DLD1 (cell line): ENCODE measurements around the gene CLK3.

Experiments used
- in situ Hi-C: cut with HindIII; loops from 2 replicates; pipeline ENCODE4 v1.10.0; 2017; ENCODE audit warnings: low sequenced_read_pairs

CLK3 gene

DNA sequence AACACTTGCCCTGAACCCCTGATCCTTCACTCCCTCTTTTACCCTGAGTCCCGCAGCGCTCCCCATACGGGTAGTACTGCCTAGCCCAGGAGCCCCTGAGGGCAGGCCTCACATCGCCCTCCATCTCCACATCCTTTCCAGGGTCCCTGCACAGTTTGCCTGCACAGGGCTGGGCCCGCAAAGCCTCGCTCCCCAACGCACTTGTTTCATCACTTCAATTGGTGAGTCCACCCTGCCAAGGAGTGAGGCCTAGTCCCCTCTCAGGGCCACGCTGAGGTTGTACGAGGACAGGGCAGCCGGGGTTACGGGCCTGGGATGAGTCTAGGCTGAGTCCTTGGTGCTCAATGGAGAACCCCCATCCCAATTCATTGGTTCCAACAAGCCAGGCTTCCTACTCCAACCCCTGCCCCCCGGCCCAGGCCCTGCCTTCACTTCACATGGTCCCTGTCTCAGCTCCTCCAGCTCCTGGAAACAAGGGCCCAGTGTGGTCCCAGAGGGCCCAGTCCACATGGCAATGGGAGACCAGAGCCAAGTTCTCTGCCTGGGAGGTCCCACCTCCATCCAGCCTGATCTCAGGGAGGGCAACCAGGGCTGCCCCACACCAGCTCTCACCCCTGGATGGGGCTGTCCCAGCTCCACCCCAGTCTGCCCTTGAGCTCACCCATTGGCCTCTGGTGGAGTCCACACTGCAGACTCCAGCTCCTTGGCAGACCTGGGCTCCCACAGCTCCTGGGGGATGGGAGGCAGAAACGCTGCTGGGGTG is 12.4 kb upstream of the CLK3 start:
- in situ Hi-C loops, result no loop called here

DNA sequence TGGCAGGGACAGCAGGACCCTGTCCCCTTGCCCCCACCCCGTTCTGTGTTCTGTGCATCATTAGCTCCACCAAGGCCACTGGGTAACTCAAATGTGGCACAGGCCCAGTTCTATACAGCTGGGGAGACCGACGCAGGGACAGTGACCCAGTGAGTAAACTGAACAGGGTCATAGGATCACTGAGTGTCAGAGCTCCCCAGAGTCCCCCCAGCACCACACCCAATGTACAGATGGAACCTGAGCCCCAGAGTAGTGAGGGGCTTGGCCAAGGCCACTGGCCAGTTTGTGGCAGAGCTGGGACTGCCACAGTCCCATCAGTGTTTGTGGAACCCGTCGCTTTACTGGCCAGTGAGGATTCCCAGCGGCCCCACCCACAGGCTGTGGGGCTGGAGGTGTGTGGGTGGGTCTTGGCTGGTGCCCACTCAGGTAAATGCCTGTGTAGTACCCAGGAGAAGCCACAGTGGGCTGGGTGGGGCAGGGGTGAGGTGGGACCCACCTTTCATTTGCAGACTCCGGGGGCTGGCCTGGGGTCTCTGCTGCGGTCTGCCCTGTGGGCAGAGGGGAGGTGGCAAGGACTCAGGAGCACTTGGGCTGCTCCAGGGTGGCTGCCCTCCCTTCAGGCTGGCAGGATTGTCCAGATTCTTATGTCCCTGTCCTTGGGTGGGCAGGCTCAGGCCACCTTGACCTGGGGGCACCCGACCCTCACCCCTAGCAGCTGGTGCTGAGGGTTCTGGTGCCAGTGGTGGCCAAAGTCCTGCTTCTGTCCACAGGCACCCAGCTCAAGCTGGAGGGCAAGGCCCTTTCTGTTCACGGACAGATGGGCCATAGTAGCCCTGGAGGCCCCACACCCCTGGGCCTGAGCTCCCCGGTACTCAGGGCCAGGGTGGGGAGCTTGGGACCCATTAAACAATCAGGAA is 11.6 kb upstream of the CLK3 start:
- in situ Hi-C loops, result no loop called here

DNA sequence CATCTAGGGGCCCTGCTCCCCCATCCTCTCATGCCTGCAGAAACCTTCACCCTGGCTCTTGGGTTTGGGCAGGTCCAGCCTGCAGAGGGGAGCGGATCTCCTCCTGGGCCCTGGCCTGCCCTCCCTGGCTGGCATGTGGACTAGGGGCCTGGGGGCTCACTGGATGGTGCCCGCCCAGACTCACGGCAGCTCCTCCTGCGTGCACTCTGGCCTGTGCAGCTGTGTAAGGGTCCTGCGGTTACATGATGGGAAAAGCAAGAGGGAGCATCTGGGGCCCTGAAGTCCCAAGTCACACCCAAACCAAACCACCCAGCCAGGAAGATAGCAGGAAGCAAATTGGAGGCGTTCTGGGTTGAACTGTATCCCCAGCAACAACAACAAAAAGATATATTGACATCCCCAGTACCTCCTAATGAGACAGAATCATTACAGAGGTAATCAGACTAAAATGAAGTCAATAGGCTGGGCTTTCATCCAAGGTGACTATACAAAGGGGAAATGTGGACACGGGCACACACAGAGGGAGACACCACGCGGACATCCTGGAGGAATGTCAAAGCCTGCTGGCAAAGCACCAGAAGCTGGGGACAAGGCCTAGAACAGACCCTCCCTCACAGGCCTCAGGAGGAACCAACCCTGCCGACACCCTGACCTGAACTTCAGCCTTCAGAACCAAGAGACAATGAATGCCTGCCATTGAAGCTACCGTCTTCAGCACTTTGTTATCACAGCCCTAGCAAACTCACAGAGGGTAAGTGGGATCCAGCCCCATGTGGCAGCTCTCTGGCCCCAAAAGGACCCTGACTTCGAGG is 10.4 kb upstream of the CLK3 start:
- in situ Hi-C loops, result no loop called here

DNA sequence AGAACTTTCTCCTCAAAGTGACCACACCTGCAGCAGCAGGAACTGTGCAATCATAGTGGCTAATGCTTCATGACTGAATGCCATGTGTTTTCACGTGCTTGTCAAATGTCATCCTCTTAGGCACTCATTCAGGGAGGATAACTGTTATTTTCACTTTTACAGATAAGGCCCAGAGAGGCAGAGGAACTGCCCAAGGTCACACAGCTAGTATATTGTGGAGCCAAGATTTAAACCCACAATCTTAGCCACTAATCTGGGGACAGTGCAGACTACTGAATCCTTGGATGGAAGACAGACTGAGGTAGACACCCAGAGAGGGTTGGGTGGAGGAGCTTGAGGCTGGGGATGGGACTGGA is 9.9 kb upstream of the CLK3 start:
- in situ Hi-C loops, result no loop called here

DNA sequence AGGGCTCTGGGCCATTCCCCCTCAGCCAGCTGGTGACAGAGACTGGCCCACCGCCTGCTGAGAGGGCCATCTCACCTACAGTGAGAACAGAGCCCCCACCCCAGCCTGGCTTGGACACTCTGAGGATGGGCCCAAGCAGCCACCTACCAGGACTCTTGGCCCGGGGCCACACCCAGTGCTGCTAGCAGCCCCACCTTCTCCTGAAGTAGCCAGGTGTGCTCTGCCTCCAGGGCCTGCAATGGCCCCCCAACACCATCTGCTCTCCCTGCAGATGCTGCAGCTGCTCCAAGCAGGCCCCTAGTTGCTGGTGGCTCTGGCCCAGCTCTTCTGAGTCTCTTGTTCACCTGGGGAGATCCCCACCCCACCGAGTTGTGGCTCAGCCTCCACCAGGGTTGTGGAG is 6.8 kb upstream of the CLK3 start:
- in situ Hi-C loops, result no loop called here

DNA sequence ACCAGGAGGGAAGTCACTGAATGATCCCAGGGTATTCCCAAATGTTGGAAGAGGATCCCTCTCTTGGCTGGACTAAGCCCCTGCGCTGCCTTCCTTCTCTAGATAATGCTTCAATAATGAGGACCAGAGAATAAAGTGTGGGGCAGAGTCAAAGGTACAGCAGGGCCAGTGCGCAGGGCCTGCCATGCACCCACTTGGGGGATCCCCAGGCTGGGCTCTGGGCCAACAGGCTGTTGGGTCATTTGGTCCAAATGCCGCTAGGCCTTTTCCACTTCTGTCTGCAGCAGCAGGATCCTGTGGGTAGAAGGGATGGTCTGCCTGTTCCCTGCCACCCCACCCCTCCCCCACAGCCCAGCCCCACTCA is 5.7 kb upstream of the CLK3 start:
- in situ Hi-C loops, result loop anchor here (5.0 kb wide), 1 partner anchor 63 kb away; no protein-coding TSS in a partner anchor

DNA sequence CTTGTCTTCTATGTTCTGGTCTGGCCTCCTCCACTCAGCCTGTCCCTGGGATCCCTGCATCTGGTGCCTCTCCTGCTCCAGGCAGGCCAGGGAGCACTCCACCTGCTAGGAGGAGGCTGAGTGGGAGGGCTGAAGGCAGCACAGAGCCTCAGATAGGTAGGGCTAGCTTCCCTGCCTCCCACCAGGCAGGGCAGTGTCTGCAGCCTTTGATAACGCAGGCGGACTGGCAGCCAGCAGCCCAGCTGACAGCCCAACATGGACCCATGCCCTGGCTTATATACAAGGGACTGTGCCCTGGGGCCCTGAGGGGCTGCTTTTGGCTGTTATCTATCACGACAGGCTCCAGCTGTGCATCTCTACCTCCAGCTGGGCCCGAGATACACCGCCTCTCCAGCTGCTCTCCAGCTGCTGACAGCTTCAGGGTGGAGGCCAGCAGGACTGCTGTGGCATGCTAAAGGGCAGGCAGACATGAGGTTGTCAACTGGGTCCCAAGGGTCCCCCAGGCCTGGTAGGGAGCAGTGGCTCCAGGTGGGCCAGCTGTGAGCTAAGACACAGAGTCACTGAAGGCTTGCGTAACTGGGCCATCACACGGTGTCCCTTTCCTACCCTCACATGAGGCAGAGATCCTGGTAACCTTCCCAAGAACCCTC is 5.2 kb upstream of the CLK3 start:
- in situ Hi-C loops, result loop anchor here (5.0 kb wide), 1 partner anchor 63 kb away; no protein-coding TSS in a partner anchor

DNA sequence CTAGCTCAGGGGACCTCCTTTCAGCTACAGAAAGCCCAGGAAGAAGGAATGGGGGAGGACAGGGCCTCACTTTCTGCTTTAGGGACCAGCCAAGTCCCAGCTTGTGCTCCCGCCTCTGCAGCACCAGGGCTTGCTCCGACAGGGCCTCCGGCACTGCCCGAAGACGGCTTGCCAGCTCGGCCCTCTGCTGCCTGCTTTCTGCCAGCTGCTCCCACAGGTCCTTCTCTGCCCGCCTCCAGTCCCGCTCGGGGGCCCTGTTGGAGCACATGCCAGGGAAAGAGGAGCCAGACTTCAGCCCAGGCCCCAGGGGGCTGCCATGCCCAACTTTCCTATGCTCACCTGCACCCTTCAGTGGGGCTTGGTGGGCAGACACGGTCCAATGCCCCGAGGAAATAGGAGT is 4.3 kb upstream of the CLK3 start:
- in situ Hi-C loops, result loop anchor here (5.0 kb wide), 1 partner anchor 64 kb away; no protein-coding TSS in a partner anchor

DNA sequence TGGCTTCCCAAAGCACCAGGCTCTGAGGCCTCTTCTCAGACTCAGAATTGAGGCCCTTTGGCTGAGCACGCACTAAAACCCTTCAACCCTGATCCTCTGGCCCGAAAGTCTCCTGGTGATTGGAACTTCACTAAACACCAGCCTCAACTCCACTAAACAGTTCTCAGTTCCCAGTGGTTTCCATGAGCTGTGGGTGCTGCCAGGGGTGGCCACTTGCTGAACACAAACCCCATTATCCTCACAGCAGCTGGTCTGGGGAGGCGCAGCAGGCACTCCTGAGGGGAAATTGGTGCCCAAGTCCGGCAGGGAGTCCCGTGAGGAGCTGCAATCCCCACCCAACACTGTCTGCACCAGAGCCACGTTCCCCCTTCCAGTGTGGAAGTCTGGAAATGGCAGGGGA is 3.8 kb upstream of the CLK3 start:
- in situ Hi-C loops, result loop anchor here (5.0 kb wide), 1 partner anchor 65 kb away; no protein-coding TSS in a partner anchor

DNA sequence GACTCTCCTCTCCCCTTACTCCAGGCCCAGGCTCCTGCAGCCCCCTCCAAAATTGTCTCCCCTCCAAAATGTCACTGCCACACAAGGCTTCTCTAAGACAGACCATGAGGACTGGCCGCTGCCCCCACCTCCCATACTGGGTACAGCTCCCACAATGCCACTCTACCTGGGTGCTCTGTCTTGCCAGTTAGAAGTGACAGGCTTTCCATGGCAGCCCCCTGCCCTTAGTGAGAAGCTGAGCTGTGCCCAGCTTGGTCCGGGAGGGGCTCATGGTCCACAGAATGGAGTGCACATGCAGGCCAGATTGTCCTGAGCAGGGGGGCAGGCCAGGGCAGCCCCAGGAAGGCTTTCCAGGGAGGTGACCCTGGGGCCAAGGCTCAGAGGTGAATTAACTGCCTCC is 3.0 kb upstream of the CLK3 start:
- in situ Hi-C loops, result loop anchor here (5.0 kb wide), 1 partner anchor 65 kb away; no protein-coding TSS in a partner anchor

DNA sequence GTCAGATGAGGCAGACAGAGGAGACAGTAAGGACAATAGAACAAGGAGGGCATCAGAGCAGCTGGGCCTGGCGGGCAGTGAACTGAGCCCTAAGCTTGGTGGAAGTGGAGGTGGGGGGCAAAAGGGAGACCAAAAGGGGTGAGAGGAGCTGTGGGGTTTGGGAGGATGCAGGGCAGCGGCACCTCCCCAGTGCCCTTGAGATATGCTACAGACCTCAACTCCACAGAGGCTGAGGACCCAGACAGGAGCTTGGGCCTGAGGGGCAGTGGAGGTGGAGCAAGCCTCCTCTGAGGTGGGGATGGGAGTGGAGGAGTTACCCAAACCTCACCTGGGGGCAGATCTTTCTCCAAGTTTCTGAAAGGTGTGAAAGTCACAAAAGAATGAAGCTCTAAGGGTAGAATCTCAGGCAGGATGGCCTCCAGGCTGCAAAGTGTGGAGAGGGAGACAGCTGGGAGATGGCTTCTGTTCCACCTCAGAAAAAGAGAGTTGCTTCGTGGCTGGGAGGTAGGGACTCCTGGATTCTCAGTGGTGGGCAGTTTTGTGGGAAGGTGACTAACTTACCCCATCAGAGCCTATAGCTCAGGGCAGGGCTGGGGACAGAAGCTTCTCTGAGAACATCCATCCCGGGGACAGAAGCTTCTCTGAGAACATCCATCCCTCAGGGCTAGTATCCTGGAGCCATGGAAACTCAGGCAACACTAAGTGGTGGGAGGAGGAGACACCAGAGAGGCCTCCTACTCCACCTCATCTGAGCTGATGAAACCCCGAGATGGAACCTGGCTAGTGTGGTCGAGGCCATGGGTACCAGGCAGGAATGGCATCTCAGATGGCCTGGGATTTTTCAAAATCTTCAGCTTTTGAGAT is 2.3 kb upstream of the CLK3 start:
- in situ Hi-C loops, result loop anchor here (5.0 kb wide), 1 partner anchor 66 kb away; no protein-coding TSS in a partner anchor

DNA sequence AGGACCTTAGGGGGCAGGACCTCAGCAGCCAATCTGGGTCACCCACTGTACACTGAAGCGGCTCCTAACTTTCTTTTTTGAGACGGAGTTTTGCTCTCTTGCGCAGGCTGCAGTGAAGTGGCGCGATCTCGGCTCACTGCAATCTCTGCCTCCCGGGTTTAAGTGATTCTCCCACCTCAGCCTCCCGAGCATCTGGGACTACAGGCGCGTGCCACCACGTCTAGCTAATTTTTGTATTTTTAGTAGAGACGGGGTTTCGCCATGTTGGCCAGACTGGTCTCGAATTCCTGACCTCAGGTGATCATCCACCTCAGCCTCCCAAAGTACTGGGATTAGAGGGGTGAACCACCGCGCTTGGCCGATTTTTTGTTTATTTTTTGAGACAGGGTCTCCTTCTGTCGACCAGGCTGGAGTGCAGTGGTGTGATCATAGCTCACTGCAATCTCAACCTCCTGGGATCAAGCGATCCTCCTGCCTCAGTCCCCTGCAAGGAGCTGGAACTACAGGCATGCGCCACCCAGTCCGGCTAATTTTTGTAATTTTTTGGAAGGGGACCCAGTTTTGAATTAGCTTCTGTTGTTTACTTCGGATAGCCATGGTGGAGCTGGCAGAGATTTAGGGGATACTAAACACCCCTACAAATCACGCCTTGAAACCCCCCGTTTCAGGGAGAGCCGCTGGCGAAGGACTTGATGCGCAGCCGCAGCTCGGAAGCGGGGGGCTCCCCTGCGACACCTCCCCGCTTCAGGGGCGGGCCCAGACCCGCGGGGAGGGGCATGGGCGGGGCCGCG is 1.5 kb upstream of the CLK3 start:
- in situ Hi-C loops, result loop anchor here (5.0 kb wide), 1 partner anchor 67 kb away; no protein-coding TSS in a partner anchor

DNA sequence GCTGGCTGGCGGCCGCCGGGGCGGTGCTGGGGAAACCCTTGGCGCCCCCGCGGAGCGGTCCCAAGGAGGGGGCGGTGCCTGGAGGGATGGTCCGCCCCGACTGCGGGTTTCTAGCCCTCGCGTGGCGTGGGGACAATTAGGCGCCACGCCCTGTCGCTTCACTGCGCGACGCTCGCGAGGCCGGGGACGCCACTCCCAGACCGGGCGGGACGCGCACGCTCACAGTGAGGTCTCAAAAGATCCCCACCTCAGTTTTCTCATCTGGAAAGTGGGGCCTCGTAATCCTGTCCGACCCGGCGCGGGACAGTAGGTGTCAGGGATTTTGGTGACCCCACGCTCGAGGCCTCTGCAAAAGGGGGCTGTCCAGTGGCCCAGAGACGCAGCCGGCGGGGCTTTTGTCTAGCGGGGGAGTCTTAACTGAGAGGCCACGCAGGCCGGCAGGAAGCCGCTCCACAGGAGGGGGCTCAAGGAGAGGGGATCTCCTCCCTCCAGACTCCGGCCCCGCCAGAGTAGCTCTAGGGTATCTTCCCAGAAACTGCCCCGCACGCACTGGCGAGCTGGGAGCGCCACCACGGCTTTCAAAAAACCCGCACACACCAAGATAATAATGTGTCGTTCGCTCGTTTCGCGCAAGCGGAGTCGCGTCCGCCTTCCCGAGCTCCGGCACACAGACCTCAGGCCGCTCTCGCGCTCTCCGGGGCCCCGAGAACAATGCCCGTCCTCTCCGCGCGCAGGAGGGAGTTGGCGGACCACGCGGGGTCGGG is 710 bp upstream of the CLK3 start:
- in situ Hi-C loops, result loop anchor here (5.0 kb wide), 1 partner anchor 68 kb away; no protein-coding TSS in a partner anchor

DNA sequence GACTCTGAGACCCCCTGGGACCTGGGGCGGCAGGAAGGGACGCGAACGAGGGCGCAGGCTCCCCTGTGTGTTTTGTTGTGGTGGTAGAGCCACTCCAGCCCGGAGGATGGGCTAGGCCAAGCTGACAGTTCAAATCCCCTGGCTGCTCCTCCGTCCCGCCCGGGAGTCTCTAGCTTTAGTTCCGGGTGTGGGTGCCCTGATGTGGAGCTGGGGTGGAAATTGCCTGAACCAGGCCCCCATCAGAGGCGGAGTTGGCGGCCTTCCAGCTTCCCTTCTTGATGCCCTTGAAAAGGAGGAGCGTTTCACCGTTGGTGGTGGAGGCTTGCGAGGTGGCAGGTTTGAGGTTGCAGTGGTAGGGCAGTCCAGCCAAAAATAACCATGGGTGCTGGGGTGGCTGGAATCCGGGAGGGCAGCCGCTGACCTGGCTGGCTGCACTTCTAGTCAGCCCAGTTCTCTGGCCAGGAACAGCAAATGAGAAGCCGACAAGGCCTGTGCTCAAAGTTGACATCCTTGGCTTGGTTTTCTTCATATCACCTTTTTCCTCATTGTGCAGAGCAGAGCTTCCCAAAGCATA is 817 bp downstream of the CLK3 start:
- in situ Hi-C loops, result no loop called here

DNA sequence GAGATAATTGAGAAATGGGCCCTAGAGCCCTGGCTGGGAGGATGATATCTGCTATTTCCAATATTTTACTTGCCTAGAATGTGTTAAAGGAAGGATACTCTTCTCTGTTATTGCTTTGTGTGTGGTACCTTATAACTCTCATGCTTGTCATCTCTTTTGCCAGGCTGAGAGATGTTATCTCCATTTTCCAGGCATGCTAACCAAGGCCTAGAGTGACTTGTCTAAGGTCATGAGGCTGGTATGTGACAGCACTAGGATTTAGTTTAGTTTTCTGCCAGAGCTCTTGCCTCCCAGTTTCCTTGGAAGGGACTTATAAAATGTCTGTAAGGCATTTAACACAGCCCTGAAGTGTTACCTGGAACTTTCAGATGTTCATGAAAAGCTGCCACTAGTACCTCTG is 1.4 kb downstream of the CLK3 start:
- in situ Hi-C loops, result no loop called here

DNA sequence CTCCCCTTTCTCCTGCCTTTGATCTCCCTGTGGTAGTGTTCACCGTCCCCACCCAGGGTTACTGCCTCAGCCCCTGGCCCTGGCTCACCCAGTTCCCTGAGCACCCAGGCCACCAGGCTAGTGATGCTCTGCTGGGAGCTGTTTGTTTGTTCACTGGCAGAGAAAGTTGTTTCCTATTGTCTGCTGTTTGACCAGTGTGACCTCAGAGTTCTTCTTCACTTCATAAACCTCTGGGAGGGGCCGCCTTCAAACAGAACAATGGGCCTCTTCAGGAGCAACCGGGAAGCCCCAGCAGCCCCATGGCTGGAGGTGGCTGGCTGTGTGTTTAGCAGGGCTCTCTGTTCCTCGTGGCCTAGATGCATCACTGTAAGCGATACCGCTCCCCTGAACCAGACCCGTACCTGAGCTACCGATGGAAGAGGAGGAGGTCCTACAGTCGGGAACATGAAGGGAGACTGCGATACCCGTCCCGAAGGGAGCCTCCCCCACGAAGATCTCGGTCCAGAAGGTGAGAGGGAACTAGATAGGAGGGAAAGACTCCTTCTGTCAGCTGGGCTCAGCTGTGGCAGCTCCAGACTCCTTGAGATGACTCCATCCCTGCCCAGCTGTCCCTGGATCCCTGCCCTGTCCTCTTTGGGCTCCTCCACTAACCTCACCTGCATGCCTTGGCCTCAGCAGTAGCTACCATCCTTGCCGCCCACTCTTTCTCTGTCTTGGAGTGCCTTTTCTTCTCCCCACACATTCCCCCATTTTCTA is 3.4 kb downstream of the CLK3 start:
- in situ Hi-C loops, result no loop called here
